HG03354 (cell line): ENCODE measurements around the gene OR5C1.
"Not testable (repeated sequence)": the region's sequence is repeated elsewhere in the genome, so short reads cannot be mapped to it uniquely, and the experiment has no call there.

Experiments
- ATAC-seq: cut with Tn5 transposase; IDR thresholded peaks from one replicate; pipeline ENCODE4 v1.9.1; 2021; ENCODE audit warnings: mild to moderate bottlenecking; ENCODE audit not compliant: unreplicated experiment, poor library complexity, severe bottlenecking

OR5C1 gene

GRCh38 chr9:122809261-122809660, 20.5 kb downstream of the OR5C1 start:
- ATAC-seq = not testable (repeated sequence)

GRCh38 chr9:122810306-122810946, 21.7 kb downstream of the OR5C1 start:
- ATAC-seq = peak; percentile 88

- ATAC-seq = no peak
These were observed 24.0 kb downstream of the OR5C1 start for GRCh38 chr9:122812736-122813135.

- ATAC-seq = no peak
These were observed 25.8 kb downstream of the OR5C1 start for GRCh38 chr9:122814545-122814944.

- ATAC-seq = no peak
These were observed 26.8 kb downstream of the OR5C1 start for GRCh38 chr9:122815544-122815943.

GRCh38 chr9:122816163-122816867, 27.6 kb downstream of the OR5C1 start:
- ATAC-seq = peak; percentile 86

GRCh38 chr9:122819326-122819725, 30.6 kb downstream of the OR5C1 start:
- no peak for ATAC-seq

- no peak for ATAC-seq
These were observed 31.2 kb downstream of the OR5C1 start for GRCh38 chr9:122819791-122820489.

GRCh38 chr9:122820490-122820845, 31.7 kb downstream of the OR5C1 start:
- no peak for ATAC-seq

- ATAC-seq = no peak
These were observed 32.7 kb downstream of the OR5C1 start for GRCh38 chr9:122821278-122821943.

- ATAC-seq = no peak
These were observed 33.3 kb downstream of the OR5C1 start for GRCh38 chr9:122822056-122822455.

GRCh38 chr9:122822938-122823337, 34.2 kb downstream of the OR5C1 start:
- no peak for ATAC-seq

GRCh38 chr9:122827761-122828093, 39.0 kb downstream of the OR5C1 start:
- ATAC-seq = peak; percentile 22

GRCh38 chr9:122828965-122829284, 40.2 kb downstream of the OR5C1 start:
- ATAC-seq = not testable (repeated sequence)

GRCh38 chr9:122832194-122832593, 43.5 kb downstream of the OR5C1 start:
- ATAC-seq = no peak

GRCh38 chr9:122835313-122835731, 46.6 kb downstream of the OR5C1 start:
- ATAC-seq = no peak

- no peak for ATAC-seq
These were observed 48.6 kb downstream of the OR5C1 start for GRCh38 chr9:122837266-122837850.

- ATAC-seq = not testable (repeated sequence)
These were observed 49.7 kb downstream of the OR5C1 start for GRCh38 chr9:122838441-122838840.
